K562 (cell line): Measurements from ENCODE around the gene SPATA31D1.

ENCODE experiments used
- CBX8 ChIP-seq: fragments of 200-600 bp; sonication (generic); IDR thresholded peaks from 2 replicates; pipeline ENCODE4 v1.6.1; 2012; ENCODE audit warnings: borderline replicate concordance, mixed run types, low read depth, mild to moderate bottlenecking, moderate library complexity, mixed read lengths, low read length, control low read depth, inconsistent platforms; ENCODE audit not compliant: poor library complexity, severe bottlenecking; ENCODE audit errors: extremely low read depth
- CTCF ChIP-seq, 3 experiments: IDR thresholded peaks in 2 of 3; conservative IDR thresholded peaks in 1 of 3; 2 replicates each; pipeline ENCODE4 v1.5.1; 2011 to 2012; ENCODE audit warnings: low read length in 3 of 3, mild to moderate bottlenecking in 3 of 3, control low read depth in 2 of 3, improper control_type of control experiment in 1 of 3, inconsistent platforms in 1 of 3, low read depth in 1 of 3, mixed read lengths in 1 of 3, moderate library complexity in 1 of 3; ENCODE audit not compliant: insufficient read depth in 2 of 3
- GATAD2A ChIP-seq: fragments of 450-650 bp; IDR thresholded peaks from 2 replicates; pipeline ENCODE4 v1.6.1; 2017
- NELFE ChIP-seq: IDR thresholded peaks from 2 replicates; pipeline ENCODE4 v1.6.1; 2011; ENCODE audit warnings: mild to moderate bottlenecking; ENCODE audit not compliant: insufficient read depth, insufficient read length
- POLR2A ChIP-seq: fragments of 450-650 bp; conservative IDR thresholded peaks from 2 replicates; pipeline ENCODE4 v1.6.1; 2016
- RAD21 ChIP-seq, 2 experiments: fragments of 250-450 bp in 1 of 2; fragments of 450-650 bp in 1 of 2; sonication (Bioruptor Pico) in 1 of 2; formaldehyde crosslinking in 1 of 2; IDR thresholded peaks in 1 of 2; conservative IDR thresholded peaks in 1 of 2; 2 replicates each; pipeline versions ENCODE4 v1.4.0 to v1.8.0; 2020 to 2022; ENCODE audit warnings: mild to moderate bottlenecking in 2 of 2, moderate library complexity in 1 of 2
- RCOR1 ChIP-seq, 2 experiments: IDR thresholded peaks; 2 replicates each; pipeline ENCODE4 v1.6.1; 2012; ENCODE audit warnings: low read depth in 2 of 2, low read length in 2 of 2, borderline replicate concordance in 1 of 2, improper control_type of control experiment in 1 of 2
- SRSF3 ChIP-seq: fragments of 200-400 bp; formaldehyde crosslinking; IDR thresholded peaks from 2 replicates; pipeline ENCODE4 v1.6.1; 2016; ENCODE audit warnings: mild to moderate bottlenecking, low read length, moderate library complexity; ENCODE audit not compliant: insufficient read depth
- YY1 ChIP-seq, 3 experiments: IDR thresholded peaks; 2 replicates each; pipeline ENCODE4 v1.6.1; 2011; ENCODE audit warnings: low read length in 2 of 3, mild to moderate bottlenecking in 2 of 3, moderate library complexity in 2 of 3, borderline replicate concordance in 1 of 3, control low read depth in 1 of 3, low read depth in 1 of 3; ENCODE audit not compliant: insufficient read depth in 3 of 3, insufficient replicate concordance in 2 of 3, control insufficient read depth in 1 of 3, insufficient read length in 1 of 3; ENCODE audit errors: extremely low read depth in 1 of 3
- ZBTB33 ChIP-seq: sonication (generic); formaldehyde crosslinking; IDR thresholded peaks from 2 replicates; pipeline ENCODE4 v1.8.1; 2023; ENCODE audit warnings: mild to moderate bottlenecking, missing genetic modification reagents
- ZBTB7A ChIP-seq: IDR thresholded peaks from 2 replicates; pipeline ENCODE4 v1.6.1; 2011; ENCODE audit warnings: low read depth, mild to moderate bottlenecking, low read length, moderate library complexity, borderline replicate concordance; ENCODE audit not compliant: control insufficient read depth
- ZNF121 ChIP-seq: sonication (generic); formaldehyde crosslinking; conservative IDR thresholded peaks from 2 replicates; pipeline ENCODE4 v1.8.0; 2022; ENCODE audit warnings: missing genetic modification reagents

DNA sequence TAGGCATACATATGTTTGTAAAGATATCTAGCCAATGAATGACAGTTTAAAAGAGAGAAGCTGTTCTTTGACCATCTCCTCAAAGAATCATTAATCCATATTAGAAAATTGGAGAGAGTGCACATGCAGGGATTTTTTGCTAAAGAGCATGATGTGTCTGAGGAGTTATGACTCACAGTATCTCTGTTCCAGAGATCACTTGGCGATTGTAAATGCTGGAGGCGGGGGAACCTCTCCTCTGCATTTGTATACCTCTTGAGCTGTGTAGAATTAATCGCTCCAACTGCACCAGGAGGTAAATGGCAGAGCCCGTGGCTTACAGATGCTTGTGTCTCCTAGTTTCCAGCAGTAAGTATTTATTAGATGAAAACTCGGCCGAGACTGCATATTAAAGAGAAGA, 3.6 kb upstream of the SPATA31D1 start:
- TF ChIP-seq POLR2A: no peak
- TF ChIP-seq ZBTB33: no peak
- no peak for TF ChIP-seq ZBTB7A
- no peak for TF ChIP-seq SRSF3
- no peak for TF ChIP-seq RCOR1 (IDR thresholded peaks at IDR 0.05; ENCODE audit: borderline replicate concordance in 1 of 2, low read depth in 2 of 2, low read length in 2 of 2)
- TF ChIP-seq GATAD2A: no peak
- TF ChIP-seq CTCF (IDR thresholded peaks at IDR 0.05 in 2 of 3, conservative IDR thresholded peaks at IDR 0.05 in 1 of 3; ENCODE audit: insufficient read depth in 2 of 3, low read depth in 1 of 3, low read length in 3 of 3): no peak
- TF ChIP-seq YY1 (IDR thresholded peaks at IDR 0.05; ENCODE audit: borderline replicate concordance in 1 of 3, control insufficient read depth in 1 of 3, extremely low read depth in 1 of 3, insufficient read depth in 3 of 3, insufficient read length in 1 of 3, insufficient replicate concordance in 2 of 3, low read depth in 1 of 3, low read length in 2 of 3): no peak
- no peak for TF ChIP-seq ZNF121 (CRISPR knock-in tag)
- no peak for TF ChIP-seq NELFE
- no peak for TF ChIP-seq RAD21 (CRISPR knock-in tag; conservative IDR thresholded peaks at IDR 0.05 in 1 of 2, IDR thresholded peaks at IDR 0.05 in 1 of 2)
- TF ChIP-seq CBX8: no peak
